Progenitor cell of endocrine pancreas (in vitro differentiated cells): Measurements from ENCODE around the gene ENKD1. TPM values are rescaled to one million over a fixed set of nuclear protein-coding genes. Genes with fewer than 3 reads are reported as not detected.

Source experiments
- DNase-seq: peaks from one replicate; pipeline ENCODE4 v3.0.0; 2021; ENCODE audit warnings: low spot score; ENCODE audit not compliant: unreplicated experiment
- H3K27ac Mint-ChIP-seq: 2 replicates; pipeline ENCODE4 v1.8.0; 2021; ENCODE audit warnings: mild to moderate bottlenecking, moderate library complexity, mixed read lengths
- H3K27me3 Mint-ChIP-seq: 2 replicates; pipeline ENCODE4 v1.8.0; 2021; ENCODE audit warnings: mixed read lengths
- H3K36me3 Mint-ChIP-seq: 2 replicates; pipeline ENCODE4 v1.8.0; 2022; ENCODE audit warnings: mixed read lengths; ENCODE audit not compliant: insufficient read depth
- H3K4me1 Mint-ChIP-seq: 2 replicates; pipeline ENCODE4 v1.8.0; 2021; ENCODE audit warnings: low read depth, mixed read lengths
- H3K4me3 Mint-ChIP-seq: 2 replicates; pipeline ENCODE4 v1.8.0; 2021; ENCODE audit warnings: low read depth, mild to moderate bottlenecking, moderate library complexity, mixed read lengths
- H3K9me3 Mint-ChIP-seq: 2 replicates; pipeline ENCODE4 v1.8.0; 2021; ENCODE audit warnings: low read depth, mixed read lengths
- total RNA-seq: library from RNA; stranded (reverse); gene quantifications from 2 replicates; pipeline ENCODE4 v1.2.1, GENCODE V29; 2021
- TF ChIP-seq, protein P1 (sequence below): fragments of 200-600 bp; sonication (generic); IDR thresholded peaks from one replicate; pipeline ENCODE4 v1.5.0; 2021; ENCODE audit warnings: antibody characterized with exemption, mild to moderate bottlenecking; ENCODE audit not compliant: unreplicated experiment

The ENKD1 gene
- total RNA-seq, 1 donor from 2014 or later, result 25.1 TPM

GRCh38 chr16:67659675-67660563 is 6.6 kb downstream of the ENKD1 start, which contains the start of gene ACD:
ACD (minus strand) TSS chr16:67660260; CDS start chr16:67660220, 40 bp downstream.
- no peaks in the 10 kb centered on the region for H3K9me3 Mint-ChIP-seq
- H3K27me3 Mint-ChIP-seq, result peaks cover 9% of the 10 kb centered on the region
- peaks cover 11% of the 10 kb centered on the region for H3K4me1 Mint-ChIP-seq
- peaks cover 4% of the 10 kb centered on the region for H3K36me3 Mint-ChIP-seq
- TF ChIP-seq, protein P1, sequence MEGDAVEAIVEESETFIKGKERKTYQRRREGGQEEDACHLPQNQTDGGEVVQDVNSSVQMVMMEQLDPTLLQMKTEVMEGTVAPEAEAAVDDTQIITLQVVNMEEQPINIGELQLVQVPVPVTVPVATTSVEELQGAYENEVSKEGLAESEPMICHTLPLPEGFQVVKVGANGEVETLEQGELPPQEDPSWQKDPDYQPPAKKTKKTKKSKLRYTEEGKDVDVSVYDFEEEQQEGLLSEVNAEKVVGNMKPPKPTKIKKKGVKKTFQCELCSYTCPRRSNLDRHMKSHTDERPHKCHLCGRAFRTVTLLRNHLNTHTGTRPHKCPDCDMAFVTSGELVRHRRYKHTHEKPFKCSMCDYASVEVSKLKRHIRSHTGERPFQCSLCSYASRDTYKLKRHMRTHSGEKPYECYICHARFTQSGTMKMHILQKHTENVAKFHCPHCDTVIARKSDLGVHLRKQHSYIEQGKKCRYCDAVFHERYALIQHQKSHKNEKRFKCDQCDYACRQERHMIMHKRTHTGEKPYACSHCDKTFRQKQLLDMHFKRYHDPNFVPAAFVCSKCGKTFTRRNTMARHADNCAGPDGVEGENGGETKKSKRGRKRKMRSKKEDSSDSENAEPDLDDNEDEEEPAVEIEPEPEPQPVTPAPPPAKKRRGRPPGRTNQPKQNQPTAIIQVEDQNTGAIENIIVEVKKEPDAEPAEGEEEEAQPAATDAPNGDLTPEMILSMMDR, result no peak
- H3K27ac Mint-ChIP-seq, result peak within 1 kb of the TSS; percentile 96
- DNase-seq, result peak; percentile 86
- H3K4me3 Mint-ChIP-seq, result peak within 1 kb of the TSS; percentile 88

DNA sequence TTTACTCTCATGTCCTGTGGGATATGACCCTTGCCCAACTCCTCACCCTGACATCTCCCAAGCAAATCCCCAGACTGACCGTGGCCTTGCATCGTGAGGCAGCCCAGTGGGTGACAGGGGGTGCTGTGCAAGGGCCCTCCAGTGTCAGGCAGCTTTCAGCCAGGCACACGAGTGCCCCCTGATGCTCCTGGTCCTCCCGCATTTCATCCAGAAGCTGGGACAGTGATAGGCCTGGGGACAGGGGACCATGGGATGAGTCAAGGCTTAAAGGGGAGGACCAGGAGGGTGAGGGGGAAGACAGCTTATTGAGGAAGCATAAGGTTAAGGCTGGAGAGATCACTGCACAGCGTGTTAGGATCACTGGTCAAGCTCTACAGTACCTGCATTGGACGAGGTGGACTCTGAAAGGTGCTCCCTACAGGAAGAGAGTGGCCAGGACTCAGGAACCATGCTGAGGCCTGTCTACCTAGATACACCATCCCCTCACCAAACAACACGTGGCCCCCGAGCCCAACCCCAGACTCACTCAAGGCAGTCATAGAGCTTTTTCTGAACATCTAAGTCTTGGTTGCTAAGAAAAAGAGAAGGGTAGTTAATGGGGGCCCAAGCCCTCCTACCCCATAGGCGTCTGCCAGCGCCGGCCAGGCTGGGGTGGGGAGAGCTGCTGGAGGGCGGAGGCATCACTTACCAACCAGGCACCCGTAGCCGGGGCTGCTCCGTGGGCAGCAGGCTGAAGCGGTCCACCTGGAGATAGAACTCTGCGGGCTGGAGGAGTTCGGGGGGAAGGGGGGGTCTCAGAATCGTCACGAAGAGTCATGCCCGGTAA is 7.5 kb downstream of the ENKD1 start:
- DNase-seq, result no peak
- Mint-ChIP-seq H3K4me1 (peaks cover 10% of the 10 kb centered on the region), H3K9me3 (no peaks in the 10 kb centered on the region), H3K27me3 (peaks cover 16% of the 10 kb centered on the region), H3K4me3 (peak overlapping the region; percentile 88), H3K27ac (no peak overlapping the region), H3K36me3 (peaks cover under 1% of the 10 kb centered on the region)
- TF ChIP-seq, protein P1, result no peak

- no peak overlapping the region for H3K27ac Mint-ChIP-seq
- DNase-seq, result no peak
- no peaks in the 10 kb centered on the region for H3K9me3 Mint-ChIP-seq
- TF ChIP-seq, protein P1, result no peak
- H3K4me3 Mint-ChIP-seq, result no peak overlapping the region
- H3K27me3 Mint-ChIP-seq, result peaks cover 20% of the 10 kb centered on the region
- peaks cover 12% of the 10 kb centered on the region for H3K4me1 Mint-ChIP-seq
- H3K36me3 Mint-ChIP-seq, result no peaks in the 10 kb centered on the region
Observed at GRCh38 chr16:67657751-67658518, 8.6 kb downstream of the ENKD1 start.

DNA sequence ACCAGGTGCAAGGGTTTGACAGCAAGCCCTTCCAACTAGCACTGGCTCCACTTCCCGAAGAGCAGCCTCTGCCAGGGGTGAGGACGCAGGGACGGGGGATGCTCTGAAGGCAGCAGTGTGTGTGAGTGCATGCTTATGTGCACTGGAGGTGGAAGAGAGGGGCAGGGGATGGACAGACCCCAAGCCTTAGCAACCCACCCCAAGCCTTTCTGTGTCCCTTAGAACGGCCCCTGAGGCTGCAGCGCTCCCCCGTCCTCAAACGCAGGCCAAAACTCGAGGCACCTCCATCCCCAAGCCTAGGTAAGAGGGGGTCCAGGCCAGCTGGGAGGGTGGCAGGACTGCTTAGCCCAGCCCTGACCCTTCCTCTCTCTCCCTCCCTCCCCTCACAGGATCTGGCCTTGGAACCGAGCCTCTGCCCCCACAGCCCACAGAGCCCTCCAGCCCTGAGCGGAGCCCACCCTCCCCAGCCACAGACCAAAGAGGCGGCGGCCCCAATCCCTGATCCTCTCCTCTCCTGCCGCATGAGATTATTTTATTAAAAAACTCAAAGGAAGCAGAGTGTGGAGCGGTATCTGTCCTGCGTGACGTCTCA is 9.4 kb downstream of the ENKD1 start:
- peaks cover 12% of the 10 kb centered on the region for H3K4me1 Mint-ChIP-seq

More for the DNA sequence above, 9.4 kb downstream of the ENKD1 start:
- Mint-ChIP-seq H3K27me3 (peaks cover 23% of the 10 kb centered on the region), H3K4me3 (no peak overlapping the region), H3K9me3 (no peaks in the 10 kb centered on the region), H3K27ac (no peak overlapping the region), H3K36me3 (no peaks in the 10 kb centered on the region)
- TF ChIP-seq, protein P1, result no peak
- no peak for DNase-seq
